Activated T-helper 9 cell treated with anti-CD3 and anti-CD28 coated beads, Interleukin-2, amount 50 U/mL, for 16 hours (primary cell): ENCODE measurements around the gene EN2.

Source experiments
- DNase-seq: peaks from one replicate; pipeline ENCODE4 v3.0.0-alpha.2; 2020; ENCODE audit warnings: low read depth

The EN2 gene

GRCh38 chr7:155458111-155458877 lies at the start of gene EN2:
Gene EN2, plus strand, starts transcription at chr7:155458129. Its CDS starts 249 bp downstream, at chr7:155458378.
- no peak for DNase-seq

GRCh38 chr7:155408651-155409586 lies 49.0 kb upstream of the EN2 start:
- DNase-seq, result no peak

GRCh38 chr7:155409980-155410379 lies 47.9 kb upstream of the EN2 start:
- DNase-seq, result no peak

- DNase-seq, result no peak
Measured at GRCh38 chr7:155410431-155410830, 47.5 kb upstream of the EN2 start.

GRCh38 chr7:155411718-155412415 lies 46.1 kb upstream of the EN2 start:
- no peak for DNase-seq

- no peak for DNase-seq
Measured at GRCh38 chr7:155412416-155413253, 45.3 kb upstream of the EN2 start.

GRCh38 chr7:155414547-155415492 lies 43.1 kb upstream of the EN2 start:
- no peak for DNase-seq

GRCh38 chr7:155416646-155417380 lies 41.1 kb upstream of the EN2 start:
- DNase-seq, result no peak

GRCh38 chr7:155418304-155418703 lies 39.6 kb upstream of the EN2 start:
- no peak for DNase-seq

- no peak for DNase-seq
Measured at GRCh38 chr7:155418941-155419755, 38.8 kb upstream of the EN2 start.

GRCh38 chr7:155420116-155420515 lies 37.8 kb upstream of the EN2 start:
- no peak for DNase-seq

- no peak for DNase-seq
Measured at GRCh38 chr7:155422151-155422550, 35.8 kb upstream of the EN2 start.

- DNase-seq, result no peak
Measured at GRCh38 chr7:155422599-155423336, 35.2 kb upstream of the EN2 start.

GRCh38 chr7:155423337-155424285 lies 34.3 kb upstream of the EN2 start:
- DNase-seq, result no peak

GRCh38 chr7:155424301-155425010 lies 33.5 kb upstream of the EN2 start:
- DNase-seq, result no peak

- no peak for DNase-seq
Measured at GRCh38 chr7:155425011-155425340, 33.0 kb upstream of the EN2 start.
